ENCODE data around the gene SERPINA1.

GRCh38 chr14:94424371-94424770, 36.0 kb upstream of the SERPINA1 start:
- TF ChIP-seq CTCF (conservative IDR thresholded peaks at IDR 0.05; ENCODE audit: low read depth, low read length) (no peak), EZH2 (IDR thresholded peaks at IDR 0.05; ENCODE audit: borderline replicate concordance, low read depth, low read length, poor library complexity, severe bottlenecking) (no peak)
